Fibroblast of lung (primary cell): ENCODE results near the gene KLHL36. TPM values are rescaled to one million over a fixed set of nuclear protein-coding genes. Genes with fewer than 3 reads are reported as not detected.

Experiments
- DNase-seq, 2 donors: peaks; one replicate each; pipeline versions ENCODE4 v3.0.0 to v3.0.0-alpha.2; 2010; ENCODE audit warnings: low read depth in 2 of 2
- H2AFZ ChIP-seq: 2 replicates; pipeline ENCODE4 v1.5.1; 2012; ENCODE audit warnings: low read length, control low read depth, inconsistent platforms
- H3K27ac ChIP-seq: 2 replicates; pipeline ENCODE4 v1.5.1; 2011; ENCODE audit warnings: low read length, control low read depth; ENCODE audit not compliant: insufficient read depth
- H3K27me3 ChIP-seq: 2 replicates; pipeline ENCODE4 v1.5.1; 2011; ENCODE audit warnings: mild to moderate bottlenecking, low read length; ENCODE audit not compliant: control insufficient read depth, insufficient read depth
- H3K36me3 ChIP-seq: 2 replicates; pipeline ENCODE4 v1.5.1; 2011; ENCODE audit warnings: low read length; ENCODE audit not compliant: control insufficient read depth, insufficient read depth
- H3K4me1 ChIP-seq: 2 replicates; pipeline ENCODE4 v1.5.1; 2011; ENCODE audit warnings: low read length; ENCODE audit not compliant: control insufficient read depth, insufficient read depth; ENCODE audit errors: extremely low read depth
- H3K4me2 ChIP-seq: 2 replicates; pipeline ENCODE4 v1.5.1; 2011; ENCODE audit warnings: low read length, control low read depth; ENCODE audit not compliant: insufficient read depth; ENCODE audit errors: extremely low read depth
- H3K4me3 ChIP-seq, 4 experiments: fragments of 200-600 bp in 1 of 4; sonication (generic) in 1 of 4; replicated peaks in 1 of 4; 2 replicates each; pipeline ENCODE4 v1.5.1; 2011 to 2016; ENCODE audit warnings: low read length in 4 of 4, low read depth in 3 of 4, mild to moderate bottlenecking in 3 of 4, control low read depth in 2 of 4, inconsistent platforms in 1 of 4, mixed read lengths in 1 of 4; ENCODE audit not compliant: insufficient read depth in 1 of 4; ENCODE audit errors: control extremely low read depth in 1 of 4
- H3K79me2 ChIP-seq: 2 replicates; pipeline ENCODE4 v1.5.1; 2012; ENCODE audit warnings: mild to moderate bottlenecking, low read length, inconsistent platforms; ENCODE audit not compliant: control insufficient read depth, insufficient read depth
- H3K9ac ChIP-seq: 2 replicates; pipeline ENCODE4 v1.5.1; 2011; ENCODE audit warnings: mild to moderate bottlenecking, low read length, control low read depth; ENCODE audit not compliant: insufficient read depth
- H3K9me3 ChIP-seq: 2 replicates; pipeline ENCODE4 v1.5.1; 2012; ENCODE audit warnings: low read depth, low read length; ENCODE audit not compliant: control insufficient read depth, insufficient read depth
- H4K20me1 ChIP-seq: 2 replicates; pipeline ENCODE4 v1.5.1; 2011; ENCODE audit warnings: low read length; ENCODE audit not compliant: control insufficient read depth, insufficient read depth; ENCODE audit errors: extremely low read depth
- EZH2 ChIP-seq: IDR thresholded peaks from 2 replicates; pipeline ENCODE4 v1.5.1; 2012; ENCODE audit warnings: low read length, control low read depth, mild to moderate bottlenecking; ENCODE audit errors: missing control alignments
- polyA plus RNA-seq, 2 donors: library from polyadenylated mRNA; depleted of rRNA in 1 of 2; stranded (reverse) in 1 of 2; unstranded in 1 of 2; fragments of >200 nt; gene quantifications; 2 replicates each; pipeline ENCODE4 v1.2.1, GENCODE V29; 2011 to 2012; ENCODE audit warnings: missing spikeins in 1 of 2
- total RNA-seq: library from RNA; depleted of rRNA; stranded (reverse); fragments of >200 nt; gene quantifications from 2 replicates; pipeline ENCODE4 v1.2.1, GENCODE V29; 2014
- TF ChIP-seq, protein P1 (sequence below), 2 donors: IDR thresholded peaks in 1 of 2; conservative IDR thresholded peaks in 1 of 2; 1 replicate in 1 of 2; 2 replicates in 1 of 2; pipeline ENCODE4 v1.5.1; 2011 to 2012; ENCODE audit warnings: low read length in 2 of 2, control low read depth in 1 of 2, inconsistent platforms in 1 of 2, low read depth in 1 of 2, mild to moderate bottlenecking in 1 of 2

The KLHL36 gene
- total and polyA plus RNA-seq, 2 donors (not counting 1 experiment from before 2014, with no cell fraction given): 29.7 to 83.1 TPM

- H3K79me2 ChIP-seq: peaks cover 12% of the 10 kb centered on the region
- H3K4me1 ChIP-seq: peaks cover 3% of the 10 kb centered on the region
- H3K4me2 ChIP-seq: no peak overlapping the region
- H3K4me3 ChIP-seq: no peak overlapping the region
- H3K27me3 ChIP-seq: no peaks in the 10 kb centered on the region
- no peak overlapping the region for H2AFZ ChIP-seq
- no peak overlapping the region for H3K9ac ChIP-seq
- DNase-seq: no peak
- no peak overlapping the region for H3K27ac ChIP-seq
- H4K20me1 ChIP-seq: no peaks in the 10 kb centered on the region
- no peaks in the 10 kb centered on the region for H3K9me3 ChIP-seq
- TF ChIP-seq, protein P1, sequence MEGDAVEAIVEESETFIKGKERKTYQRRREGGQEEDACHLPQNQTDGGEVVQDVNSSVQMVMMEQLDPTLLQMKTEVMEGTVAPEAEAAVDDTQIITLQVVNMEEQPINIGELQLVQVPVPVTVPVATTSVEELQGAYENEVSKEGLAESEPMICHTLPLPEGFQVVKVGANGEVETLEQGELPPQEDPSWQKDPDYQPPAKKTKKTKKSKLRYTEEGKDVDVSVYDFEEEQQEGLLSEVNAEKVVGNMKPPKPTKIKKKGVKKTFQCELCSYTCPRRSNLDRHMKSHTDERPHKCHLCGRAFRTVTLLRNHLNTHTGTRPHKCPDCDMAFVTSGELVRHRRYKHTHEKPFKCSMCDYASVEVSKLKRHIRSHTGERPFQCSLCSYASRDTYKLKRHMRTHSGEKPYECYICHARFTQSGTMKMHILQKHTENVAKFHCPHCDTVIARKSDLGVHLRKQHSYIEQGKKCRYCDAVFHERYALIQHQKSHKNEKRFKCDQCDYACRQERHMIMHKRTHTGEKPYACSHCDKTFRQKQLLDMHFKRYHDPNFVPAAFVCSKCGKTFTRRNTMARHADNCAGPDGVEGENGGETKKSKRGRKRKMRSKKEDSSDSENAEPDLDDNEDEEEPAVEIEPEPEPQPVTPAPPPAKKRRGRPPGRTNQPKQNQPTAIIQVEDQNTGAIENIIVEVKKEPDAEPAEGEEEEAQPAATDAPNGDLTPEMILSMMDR (conservative IDR thresholded peaks at IDR 0.05 in 1 of 2, IDR thresholded peaks at IDR 0.05 in 1 of 2; ENCODE audit: low read depth in 1 of 2, low read length in 2 of 2): no peak
- TF ChIP-seq EZH2: no peak
- H3K36me3 ChIP-seq: peaks cover 24% of the 10 kb centered on the region
Observed at GRCh38 chr16:84654238-84654637, 5.9 kb downstream of the KLHL36 start.

DNA sequence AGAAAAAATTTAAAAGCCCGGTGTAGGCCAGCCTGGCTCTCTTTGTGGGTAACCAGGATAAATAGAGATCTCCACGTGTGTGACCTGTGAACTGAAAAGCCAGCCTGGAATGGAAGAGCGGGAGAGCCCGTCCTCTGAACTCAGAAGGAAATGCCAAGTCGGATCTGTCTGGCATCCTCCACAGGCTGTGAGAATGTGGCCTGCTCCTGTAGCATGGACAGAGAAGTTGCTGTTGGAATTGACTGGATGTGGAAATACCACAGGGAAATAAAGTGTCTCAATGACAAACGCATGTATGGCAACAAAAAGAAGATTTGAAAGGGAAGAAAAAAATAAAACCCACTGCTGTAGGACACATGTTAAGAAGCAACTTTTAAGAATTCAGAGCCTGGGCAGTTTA, 6.7 kb downstream of the KLHL36 start:
- Histone ChIP-seq H3K9ac (no peak overlapping the region), H2AFZ (no peak overlapping the region), H3K4me3 (no peak overlapping the region), H3K27me3 (no peaks in the 10 kb centered on the region), H3K27ac (no peak overlapping the region), H3K4me1 (peaks cover 2% of the 10 kb centered on the region), H3K4me2 (no peak overlapping the region), H3K36me3 (peaks cover 28% of the 10 kb centered on the region), H4K20me1 (no peaks in the 10 kb centered on the region), H3K79me2 (peaks cover 8% of the 10 kb centered on the region), H3K9me3 (no peaks in the 10 kb centered on the region)
- DNase-seq: no peak
- no peak for TF ChIP-seq EZH2
- TF ChIP-seq, protein P1 (conservative IDR thresholded peaks at IDR 0.05 in 1 of 2, IDR thresholded peaks at IDR 0.05 in 1 of 2; ENCODE audit: low read depth in 1 of 2, low read length in 2 of 2): no peak

DNA sequence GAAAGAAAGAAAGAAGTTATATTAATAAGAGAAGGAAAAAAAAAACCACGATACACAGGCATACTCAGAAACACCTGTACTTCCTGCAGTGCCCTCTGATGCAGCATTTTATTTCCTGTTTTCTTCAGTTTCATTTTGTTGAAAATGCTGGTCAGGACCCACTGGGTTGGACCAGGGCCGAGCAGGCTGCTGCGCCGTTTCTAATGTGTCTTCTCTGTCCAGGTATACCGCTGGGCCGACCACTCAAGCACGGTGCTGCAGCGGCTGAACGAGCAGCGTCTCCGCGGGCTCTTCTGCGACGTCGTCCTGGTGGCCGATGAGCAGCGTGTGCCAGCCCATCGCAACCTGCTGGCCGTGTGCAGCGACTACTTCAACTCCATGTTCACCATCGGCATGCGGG, 8.3 kb downstream of the KLHL36 start:
- DNase-seq: no peak
- Histone ChIP-seq H3K36me3 (peaks cover 33% of the 10 kb centered on the region), H3K4me2 (no peak overlapping the region), H3K4me3 (no peak overlapping the region), H2AFZ (no peak overlapping the region), H3K27ac (no peak overlapping the region), H3K9me3 (no peaks in the 10 kb centered on the region), H3K9ac (no peak overlapping the region), H3K79me2 (peaks cover 4% of the 10 kb centered on the region), H3K4me1 (no peaks in the 10 kb centered on the region), H3K27me3 (no peaks in the 10 kb centered on the region), H4K20me1 (no peaks in the 10 kb centered on the region)
- no peak for TF ChIP-seq EZH2
- TF ChIP-seq, protein P1 (conservative IDR thresholded peaks at IDR 0.05 in 1 of 2, IDR thresholded peaks at IDR 0.05 in 1 of 2; ENCODE audit: low read depth in 1 of 2, low read length in 2 of 2): no peak
